HepG2 (cell line): Measurements from ENCODE around the gene TFPI2. TPM values are rescaled to one million over a fixed set of nuclear protein-coding genes. Genes with fewer than 3 reads are reported as not detected.

Experiments
- ATAC-seq: fragments of 200-7000 bp; cut with Tn5 transposase; 3 replicates; pipeline ENCODE4 v1.9.1; 2020; ENCODE audit warnings: mild to moderate bottlenecking, moderate library complexity
- BruUV-seq: library from RNA; stranded (reverse); fragments of 400-500 nt; replicated peaks from 2 replicates; lab custom pipeline; 2021; lab: Mats Ljungman, UMichigan
- CTCF ChIA-PET: fragments of 300-600 bp; formaldehyde crosslinking; extraction: SDS; loops from one replicate; lab custom pipeline; 2021; ENCODE audit warnings: low total read pairs, inconsistent platforms, low intra/inter-chr PET ratio; lab: Yijun Ruan, JAX
- POLR2A ChIA-PET: fragments of 350-600 bp; sonication (Branson Sonifier 250); formaldehyde crosslinking; loops from one replicate; lab custom pipeline; 2020; ENCODE audit warnings: antibody characterized with exemption, inconsistent platforms; lab: Yijun Ruan, JAX
- DNase-seq: peaks from one replicate; pipeline ENCODE4 v3.0.0-alpha.2; 2015; ENCODE audit warnings: low spot score
- FAIRE-seq: peaks from 3 replicates; lab custom pipeline; 2011; peaks lifted over from hg19 to GRCh38; lab: Jason Lieb, UNC
- H2AFZ ChIP-seq: one replicate; pipeline ENCODE4 v1.6.1; 2011; ENCODE audit warnings: low read length, inconsistent platforms
- H3K27ac ChIP-seq: fragments of 300-600 bp; 3 replicates; pipeline ENCODE4 v1.8.0; 2011; ENCODE audit warnings: mixed run types, mild to moderate bottlenecking, mixed read lengths, low read length, inconsistent platforms; ENCODE audit not compliant: insufficient read depth; ENCODE audit errors: extremely low read length
- H3K27me3 ChIP-seq, 2 experiments: fragments of 200-600 bp in 1 of 2; 2 replicates in 1 of 2; 3 replicates in 1 of 2; pipeline versions ENCODE4 v1.6.0 to v1.8.0; 2011; ENCODE audit warnings: low read length in 2 of 2, mild to moderate bottlenecking in 2 of 2, moderate library complexity in 2 of 2, inconsistent platforms in 1 of 2; ENCODE audit not compliant: insufficient read depth in 2 of 2, control insufficient read depth in 1 of 2
- H3K36me3 ChIP-seq, 2 experiments: fragments of 200-600 bp in 1 of 2; replicated peaks in 1 of 2; 2 replicates in 1 of 2; 3 replicates in 1 of 2; pipeline versions ENCODE4 v1.5.1 to v1.8.0; 2011; ENCODE audit warnings: low read length in 2 of 2, inconsistent platforms in 1 of 2; ENCODE audit not compliant: insufficient read depth in 2 of 2, control insufficient read depth in 1 of 2
- H3K4me1 ChIP-seq: 2 replicates; pipeline ENCODE4 v1.5.1; 2012; ENCODE audit warnings: low read length, inconsistent platforms; ENCODE audit not compliant: insufficient read depth
- H3K4me2 ChIP-seq: 2 replicates; pipeline ENCODE4 v1.6.0; 2011; ENCODE audit warnings: low read depth, low read length, inconsistent platforms
- H3K4me3 ChIP-seq, 3 experiments: fragments of 200-600 bp in 1 of 3; sonication (generic), shearing (Covaris generic) in 1 of 3; replicated peaks in 1 of 3; 2 replicates each; pipeline ENCODE4 v1.5.1; 2011 to 2016; ENCODE audit warnings: low read length in 3 of 3, inconsistent platforms in 2 of 3, low read depth in 2 of 3, mild to moderate bottlenecking in 2 of 3, control low read depth in 1 of 3, mixed read lengths in 1 of 3; ENCODE audit not compliant: insufficient read depth in 1 of 3
- H3K79me2 ChIP-seq: one replicate; pipeline ENCODE4 v1.6.1; 2011; ENCODE audit warnings: low read length, inconsistent platforms; ENCODE audit not compliant: insufficient read depth
- H3K9ac ChIP-seq: 2 replicates; pipeline ENCODE4 v1.6.0; 2011; ENCODE audit warnings: mild to moderate bottlenecking, low read depth, low read length, inconsistent platforms; ENCODE audit not compliant: insufficient read depth
- H3K9me3 ChIP-seq: 2 replicates; pipeline ENCODE4 v1.5.1; 2012; ENCODE audit warnings: mild to moderate bottlenecking, low read length
- H4K20me1 ChIP-seq: 2 replicates; pipeline ENCODE4 v1.6.0; 2011; ENCODE audit warnings: inconsistent platforms, mild to moderate bottlenecking, low read length, moderate library complexity; ENCODE audit not compliant: insufficient read depth
- AGO1 ChIP-seq: fragments of 200-400 bp; formaldehyde crosslinking; IDR thresholded peaks from 2 replicates; pipeline ENCODE4 v1.6.1; 2017; ENCODE audit warnings: mild to moderate bottlenecking, low read depth, low read length, moderate library complexity; ENCODE audit not compliant: poor library complexity, severe bottlenecking
- DPF2 ChIP-seq: sonication (generic); formaldehyde crosslinking; IDR thresholded peaks from 2 replicates; pipeline ENCODE4 v1.4.0; 2020; ENCODE audit warnings: mild to moderate bottlenecking, low read depth, missing genetic modification reagents, borderline replicate concordance
- FOXA3 ChIP-seq: IDR thresholded peaks from 2 replicates; pipeline ENCODE4 v1.6.1; 2016; ENCODE audit warnings: missing genetic modification reagents, missing compliant biosample characterization
- GATAD2A ChIP-seq: IDR thresholded peaks from 2 replicates; pipeline ENCODE4 v1.6.1; 2016
- GRHL1 ChIP-seq: sonication (generic); formaldehyde crosslinking; conservative IDR thresholded peaks from 2 replicates; pipeline ENCODE4 v1.8.0; 2022; ENCODE audit warnings: missing genetic modification reagents
- HNF4A ChIP-seq: sonication (generic); formaldehyde crosslinking; IDR thresholded peaks from 2 replicates; pipeline ENCODE4 v1.4.0; 2020; ENCODE audit warnings: missing genetic modification reagents
- HNRNPLL ChIP-seq: fragments of 200-400 bp; formaldehyde crosslinking; IDR thresholded peaks from 2 replicates; pipeline ENCODE4 v1.6.1; 2017; ENCODE audit warnings: mild to moderate bottlenecking, low read depth, low read length; ENCODE audit not compliant: poor library complexity, severe bottlenecking
- JUND ChIP-seq: sonication (generic); formaldehyde crosslinking; IDR thresholded peaks from 2 replicates; pipeline ENCODE4 v1.8.0; 2022; ENCODE audit warnings: mild to moderate bottlenecking, missing genetic modification reagents
- MBNL3 ChIP-seq: fragments of 250-450 bp; sonication (Bioruptor Pico); conservative IDR thresholded peaks from 2 replicates; pipeline ENCODE4 v1.8.0; 2022; ENCODE audit warnings: mild to moderate bottlenecking, inconsistent platforms
- NCOA1 ChIP-seq: sonication (generic); formaldehyde crosslinking; IDR thresholded peaks from 2 replicates; pipeline ENCODE4 v1.9.0; 2021; ENCODE audit warnings: missing genetic modification reagents
- NR2F2 ChIP-seq: IDR thresholded peaks from 2 replicates; pipeline ENCODE4 v1.6.1; 2012; ENCODE audit warnings: low read depth, inconsistent platforms, borderline replicate concordance
- RORA ChIP-seq: sonication (generic); formaldehyde crosslinking; IDR thresholded peaks from 2 replicates; pipeline ENCODE4 v1.5.0; 2020; ENCODE audit warnings: mild to moderate bottlenecking, missing genetic modification reagents, moderate library complexity
- SALL2 ChIP-seq: sonication (generic); formaldehyde crosslinking; IDR thresholded peaks from 2 replicates; pipeline ENCODE4 v1.8.1; 2023; ENCODE audit warnings: mild to moderate bottlenecking, missing genetic modification reagents, inconsistent platforms
- SAP130 ChIP-seq: IDR thresholded peaks from 2 replicates; pipeline ENCODE4 v1.6.1; 2016; ENCODE audit warnings: low read depth
- SP2 ChIP-seq: sonication (generic); formaldehyde crosslinking; IDR thresholded peaks from 2 replicates; pipeline ENCODE4 v1.5.1; 2020; ENCODE audit warnings: mild to moderate bottlenecking, missing genetic modification reagents
- SRSF1 ChIP-seq: fragments of 200-400 bp; formaldehyde crosslinking; optimal IDR thresholded peaks from 2 replicates; pipeline ENCODE3; 2017; ENCODE audit warnings: mild to moderate bottlenecking, low read depth, low read length, moderate library complexity
- ZBTB7A ChIP-seq: sonication (generic); formaldehyde crosslinking; IDR thresholded peaks from 2 replicates; pipeline ENCODE4 v1.8.0; 2022; ENCODE audit warnings: mild to moderate bottlenecking, missing genetic modification reagents
- ZNF143 ChIP-seq: sonication (generic); formaldehyde crosslinking; IDR thresholded peaks from 2 replicates; pipeline ENCODE4 v1.4.0; 2020; ENCODE audit warnings: missing genetic modification reagents
- ZNF775 ChIP-seq: sonication (generic); formaldehyde crosslinking; IDR thresholded peaks from 2 replicates; pipeline ENCODE4 v1.4.0; 2020; ENCODE audit warnings: missing genetic modification reagents, mild to moderate bottlenecking, moderate library complexity, borderline replicate concordance
- WGBS: methylation state at CpG from one replicate; pipeline ENCODE4 v1.1.6; 2017; ENCODE audit warnings: low lambda C conversion rate; 5-methylcytosine and 5-hydroxymethylcytosine counted together
- in situ Hi-C: cut with HindIII; loops from 2 replicates; pipeline ENCODE4 v1.10.0; 2017; ENCODE audit warnings: low pct_unique_long_range_greater_than_20kb; ENCODE audit not compliant: extremely low pct_ligation_motif_present
- intact Hi-C: fragments of 100-400 bp; cut with micrococcal nuclease; formaldehyde crosslinking; loops from one replicate; pipeline ENCODE4 v1.10.0; 2022; ENCODE audit not compliant: unreplicated experiment
- polyA plus RNA-seq, 8 experiments: library from polyadenylated mRNA; depleted of rRNA in 3 of 8; stranded (reverse) in 7 of 8; unstranded in 1 of 8; fragments of >200 nt; fragmentation: Illumina TruSeq in 4 of 8; extraction: Trizol in 4 of 8; gene quantifications; 2 replicates each; pipeline versions ENCODE4 v1.2.1 to v1.2.3, GENCODE V29; 2011 to 2016; ENCODE audit warnings: low read depth in 4 of 8, missing spikeins in 1 of 8, mixed read lengths in 1 of 8; ENCODE audit not compliant: insufficient read depth in 1 of 8
- total RNA-seq, 5 experiments: library from RNA; depleted of rRNA; stranded (reverse); fragments of >200 nt; fragmentation: Illumina TruSeq; extraction: Trizol; gene quantifications; 2 replicates each; pipeline ENCODE4 v1.2.3, GENCODE V29; 2016; ENCODE audit warnings: low read depth in 1 of 5
- TF ChIP-seq, protein P1 (sequence below): sonication (generic); formaldehyde crosslinking; IDR thresholded peaks from 2 replicates; pipeline ENCODE4 v1.8.0; 2022; ENCODE audit warnings: missing genetic modification reagents, mild to moderate bottlenecking, borderline replicate concordance
- TF ChIP-seq, protein P2 (sequence below): sonication (generic); formaldehyde crosslinking; IDR thresholded peaks from 2 replicates; pipeline ENCODE4 v1.4.0; 2020; ENCODE audit warnings: missing genetic modification reagents, mild to moderate bottlenecking, borderline replicate concordance
- TF ChIP-seq, protein P3 (sequence below): sonication (generic); formaldehyde crosslinking; IDR thresholded peaks from 2 replicates; pipeline ENCODE4 v1.4.0; 2020; ENCODE audit warnings: missing genetic modification reagents, low read depth, mild to moderate bottlenecking, borderline replicate concordance

The TFPI2 gene
- total and polyA plus RNA-seq, 2 of the 13 experiments (the other 11 are each of a cell fraction or from before 2014, with no cell fraction given): 0.16 to 0.22 TPM

DNA sequence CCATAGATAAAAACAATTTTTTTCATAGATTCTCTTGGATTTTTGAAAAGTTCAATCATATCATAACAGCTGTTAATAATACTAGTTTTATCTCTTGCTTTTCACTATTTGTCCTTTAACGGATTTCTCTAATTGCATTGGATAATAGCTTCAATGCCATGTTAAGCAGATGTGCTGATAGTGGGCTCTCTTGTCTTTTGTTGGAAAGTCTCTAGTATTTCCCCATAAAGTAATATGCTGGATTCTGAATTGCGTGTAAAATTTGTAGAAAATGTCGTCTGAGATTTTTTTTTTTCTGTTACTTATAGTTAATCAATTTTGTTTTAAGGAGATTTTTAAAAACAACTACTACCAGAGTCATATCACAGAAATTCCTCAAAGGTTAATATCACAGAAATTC is 53.3 kb downstream of the TFPI2 start (continued):
- TF ChIP-seq, protein P1, sequence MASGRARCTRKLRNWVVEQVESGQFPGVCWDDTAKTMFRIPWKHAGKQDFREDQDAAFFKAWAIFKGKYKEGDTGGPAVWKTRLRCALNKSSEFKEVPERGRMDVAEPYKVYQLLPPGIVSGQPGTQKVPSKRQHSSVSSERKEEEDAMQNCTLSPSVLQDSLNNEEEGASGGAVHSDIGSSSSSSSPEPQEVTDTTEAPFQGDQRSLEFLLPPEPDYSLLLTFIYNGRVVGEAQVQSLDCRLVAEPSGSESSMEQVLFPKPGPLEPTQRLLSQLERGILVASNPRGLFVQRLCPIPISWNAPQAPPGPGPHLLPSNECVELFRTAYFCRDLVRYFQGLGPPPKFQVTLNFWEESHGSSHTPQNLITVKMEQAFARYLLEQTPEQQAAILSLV: no peak
- TF ChIP-seq NCOA1 (CRISPR knock-in tag): no peak
- TF ChIP-seq HNRNPLL: no peak
- TF ChIP-seq, protein P2, sequence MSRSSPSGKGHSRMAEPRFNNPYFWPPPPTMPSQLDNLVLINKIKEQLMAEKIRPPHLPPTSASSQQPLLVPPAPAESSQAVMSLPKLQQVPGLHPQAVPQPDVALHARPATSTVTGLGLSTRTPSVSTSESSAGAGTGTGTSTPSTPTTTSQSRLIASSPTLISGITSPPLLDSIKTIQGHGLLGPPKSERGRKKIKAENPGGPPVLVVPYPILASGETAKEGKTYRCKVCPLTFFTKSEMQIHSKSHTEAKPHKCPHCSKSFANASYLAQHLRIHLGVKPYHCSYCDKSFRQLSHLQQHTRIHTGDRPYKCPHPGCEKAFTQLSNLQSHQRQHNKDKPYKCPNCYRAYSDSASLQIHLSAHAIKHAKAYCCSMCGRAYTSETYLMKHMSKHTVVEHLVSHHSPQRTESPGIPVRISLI (CRISPR knock-in tag): no peak

GRCh38 chr7:93836116-93836515 is 54.4 kb downstream of the TFPI2 start:
- in situ Hi-C loops (no loop called here), intact Hi-C loops (no loop called here)
- Histone ChIP-seq H3K4me3 (no peak overlapping the region), H3K4me1 (no peaks in the 10 kb centered on the region), H3K9ac (no peak overlapping the region), H3K27ac (no peak overlapping the region), H3K4me2 (no peak overlapping the region), H2AFZ (no peak overlapping the region), H4K20me1 (no peaks in the 10 kb centered on the region), H3K36me3 (no peaks in the 10 kb centered on the region), H3K79me2 (no peaks in the 10 kb centered on the region), H3K27me3 (no peaks in the 10 kb centered on the region), H3K9me3 (no peaks in the 10 kb centered on the region)
- FAIRE-seq: no peak
- CTCF ChIA-PET: no interaction called here
- under 1% methylated on average over 4 of the region's 4 CpGs for WGBS
- BruUV-seq: no TSS peak
- no peak for ATAC-seq
- POLR2A ChIA-PET: no interaction called here
- DNase-seq: no peak
- TF ChIP-seq HNF4A: no peak
- TF ChIP-seq JUND (CRISPR knock-in tag): no peak
- no peak for TF ChIP-seq ZNF143
- TF ChIP-seq ZNF775 (CRISPR knock-in tag): no peak
- no peak for TF ChIP-seq RORA
- no peak for TF ChIP-seq FOXA3 (CRISPR knock-in tag)
- TF ChIP-seq AGO1: no peak
- no peak for TF ChIP-seq DPF2 (CRISPR knock-in tag)
- no peak for TF ChIP-seq MBNL3 (CRISPR knock-in tag)
- TF ChIP-seq NR2F2: no peak
- TF ChIP-seq SP2 (CRISPR knock-in tag): no peak
- no peak for TF ChIP-seq SALL2 (CRISPR knock-in tag)
- no peak for TF ChIP-seq SAP130 (CRISPR knock-in tag)
- TF ChIP-seq SRSF1: no peak
- TF ChIP-seq GATAD2A (CRISPR knock-in tag): no peak
- TF ChIP-seq, protein P3, sequence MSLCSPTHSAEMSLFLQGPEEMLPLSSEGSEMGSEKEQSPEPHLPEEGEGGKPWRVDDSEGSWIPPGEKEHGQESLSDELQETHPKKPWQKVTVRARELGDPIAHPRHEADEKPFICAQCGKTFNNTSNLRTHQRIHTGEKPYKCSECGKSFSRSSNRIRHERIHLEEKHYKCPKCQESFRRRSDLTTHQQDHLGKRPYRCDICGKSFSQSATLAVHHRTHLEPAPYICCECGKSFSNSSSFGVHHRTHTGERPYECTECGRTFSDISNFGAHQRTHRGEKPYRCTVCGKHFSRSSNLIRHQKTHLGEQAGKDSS (CRISPR knock-in tag): no peak
- no peak for TF ChIP-seq GRHL1 (CRISPR knock-in tag)
- no peak for TF ChIP-seq ZBTB7A (CRISPR knock-in tag)
